Ascending aorta (tissue), 2 donors: ENCODE data around the gene TDRD7. TPM values are rescaled to one million over a fixed set of nuclear protein-coding genes. Genes with fewer than 3 reads are reported as not detected.

Source experiments
- DNase-seq, 2 donors: peaks; one replicate each; pipeline ENCODE4 v3.0.0-alpha.2; 2019; ENCODE audit warnings: low spot score in 2 of 2
- H3K27ac ChIP-seq, 2 donors: fragments of 200-600 bp; sonication (generic); one replicate each; pipeline ENCODE4 v1.5.1; 2016 to 2017; ENCODE audit warnings: mild to moderate bottlenecking in 1 of 2
- H3K27me3 ChIP-seq: fragments of 200-600 bp; sonication (generic); one replicate; pipeline ENCODE4 v1.5.1; 2017
- H3K36me3 ChIP-seq, 2 donors: fragments of 200-600 bp; sonication (generic); one replicate each; pipeline ENCODE4 v1.5.1; 2016
- H3K4me1 ChIP-seq, 2 donors: fragments of 200-600 bp; sonication (generic); one replicate each; pipeline ENCODE4 v1.5.1; 2016 to 2017; ENCODE audit warnings: mild to moderate bottlenecking in 1 of 2
- H3K4me3 ChIP-seq, 2 donors: fragments of 200-600 bp; sonication (generic); one replicate each; pipeline ENCODE4 v1.5.1; 2016 to 2017; ENCODE audit warnings: mild to moderate bottlenecking in 1 of 2
- H3K9me3 ChIP-seq, 2 donors: fragments of 200-600 bp; sonication (generic); one replicate each; pipeline ENCODE4 v1.5.1; 2016
- intact Hi-C: fragments of 100-400 bp; cut with DNase I; formaldehyde crosslinking; loops from one replicate; pipeline ENCODE4 v1.15.1; 2023
- total RNA-seq: library from RNA; depleted of rRNA; stranded (reverse); fragments of >200 nt; gene quantifications from one replicate; pipeline ENCODE4 v1.1.0, GENCODE V29; 2016
- TF ChIP-seq, protein P1 (sequence below), 3 experiments: fragments of 200-600 bp in 2 of 3; fragments of 450-650 bp in 1 of 3; sonication (generic) in 2 of 3; IDR thresholded peaks; one replicate each; pipeline ENCODE4 v1.5.1; 2016 to 2019; ENCODE audit warnings: antibody characterized with exemption in 3 of 3, mild to moderate bottlenecking in 1 of 3, moderate library complexity in 1 of 3

The TDRD7 gene
- total RNA-seq, 1 donor from 2014 or later: 3.0 TPM

GRCh38 chr9:97521576-97522333 is 109.9 kb downstream of the TDRD7 start:
- Histone ChIP-seq H3K27ac (no peak overlapping the region), H3K4me3 (no peak overlapping the region), H3K9me3 (no peaks in the 10 kb centered on the region), H3K36me3 (peaks cover 10 to 23% of the 10 kb centered on the region in 2 donors), H3K27me3 (no peaks in the 10 kb centered on the region), H3K4me1 (peaks cover 3 to 16% of the 10 kb centered on the region in 2 donors)
- intact Hi-C loops: no loop called here
- TF ChIP-seq, protein P1, sequence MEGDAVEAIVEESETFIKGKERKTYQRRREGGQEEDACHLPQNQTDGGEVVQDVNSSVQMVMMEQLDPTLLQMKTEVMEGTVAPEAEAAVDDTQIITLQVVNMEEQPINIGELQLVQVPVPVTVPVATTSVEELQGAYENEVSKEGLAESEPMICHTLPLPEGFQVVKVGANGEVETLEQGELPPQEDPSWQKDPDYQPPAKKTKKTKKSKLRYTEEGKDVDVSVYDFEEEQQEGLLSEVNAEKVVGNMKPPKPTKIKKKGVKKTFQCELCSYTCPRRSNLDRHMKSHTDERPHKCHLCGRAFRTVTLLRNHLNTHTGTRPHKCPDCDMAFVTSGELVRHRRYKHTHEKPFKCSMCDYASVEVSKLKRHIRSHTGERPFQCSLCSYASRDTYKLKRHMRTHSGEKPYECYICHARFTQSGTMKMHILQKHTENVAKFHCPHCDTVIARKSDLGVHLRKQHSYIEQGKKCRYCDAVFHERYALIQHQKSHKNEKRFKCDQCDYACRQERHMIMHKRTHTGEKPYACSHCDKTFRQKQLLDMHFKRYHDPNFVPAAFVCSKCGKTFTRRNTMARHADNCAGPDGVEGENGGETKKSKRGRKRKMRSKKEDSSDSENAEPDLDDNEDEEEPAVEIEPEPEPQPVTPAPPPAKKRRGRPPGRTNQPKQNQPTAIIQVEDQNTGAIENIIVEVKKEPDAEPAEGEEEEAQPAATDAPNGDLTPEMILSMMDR (IDR thresholded peaks at IDR 0.05): no peak
- peak in 1 of 2 donors; percentile 25 for DNase-seq

- TF ChIP-seq, protein P1 (IDR thresholded peaks at IDR 0.05): no peak
- H3K4me1 ChIP-seq: peaks cover 5 to 21% of the 10 kb centered on the region in 2 donors
- no peaks in the 10 kb centered on the region for H3K9me3 ChIP-seq
- H3K36me3 ChIP-seq: peaks cover 23 to 41% of the 10 kb centered on the region in 2 donors
- H3K27me3 ChIP-seq: no peaks in the 10 kb centered on the region
- no peak overlapping the region for H3K4me3 ChIP-seq
- no peak for DNase-seq
- no peak overlapping the region for H3K27ac ChIP-seq
- intact Hi-C loops: no loop called here
Measured at GRCh38 chr9:97524424-97524823, 112.5 kb downstream of the TDRD7 start.

GRCh38 chr9:97525451-97525850 is 113.6 kb downstream of the TDRD7 start:
- H3K27ac ChIP-seq: no peak overlapping the region

DNA sequence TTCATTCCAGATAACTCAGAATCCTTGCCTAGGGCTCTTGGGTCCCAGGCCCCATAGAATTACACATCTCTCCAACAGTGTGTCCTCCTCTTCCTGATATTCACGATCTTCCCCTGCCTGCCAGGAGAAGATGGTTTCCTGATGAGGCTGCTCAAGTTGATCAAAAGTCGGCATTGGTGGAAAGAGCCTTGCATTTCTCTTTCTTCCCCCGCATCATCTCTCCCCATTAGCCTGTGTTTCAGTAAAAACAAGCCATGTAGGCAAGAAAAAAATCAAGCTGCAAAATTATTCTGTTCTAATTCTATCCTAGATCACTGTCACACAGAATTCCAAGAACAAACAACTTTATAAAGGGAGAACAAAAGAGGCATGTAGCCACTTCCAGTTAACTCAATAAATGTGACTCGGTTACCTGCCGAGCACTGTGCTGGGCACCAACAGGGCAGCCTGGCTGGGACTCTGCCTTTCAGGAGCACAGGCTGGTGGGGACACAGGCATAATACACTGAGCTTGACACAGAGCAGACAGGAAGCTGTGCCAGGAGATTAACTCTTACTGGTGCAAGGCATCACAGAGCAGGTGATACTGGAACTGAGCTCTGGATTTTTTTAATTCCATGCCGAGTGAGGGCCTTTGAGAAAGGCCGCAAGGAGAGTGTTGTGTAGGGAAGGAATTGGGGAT is 115.1 kb downstream of the TDRD7 start:
- TF ChIP-seq, protein P1 (IDR thresholded peaks at IDR 0.05): no peak
- Histone ChIP-seq H3K4me3 (no peak overlapping the region), H3K9me3 (no peaks in the 10 kb centered on the region), H3K27me3 (no peaks in the 10 kb centered on the region), H3K36me3 (peaks cover 23 to 45% of the 10 kb centered on the region in 2 donors), H3K27ac (no peak overlapping the region), H3K4me1 (peaks cover 5 to 24% of the 10 kb centered on the region in 2 donors)
- intact Hi-C loops: no loop called here
- no peak for DNase-seq

More at GRCh38 chr9:97525451-97525850, 113.6 kb downstream of the TDRD7 start:
- TF ChIP-seq, protein P1 (IDR thresholded peaks at IDR 0.05): no peak
- Histone ChIP-seq H3K27me3 (no peaks in the 10 kb centered on the region), H3K4me3 (no peak overlapping the region), H3K36me3 (peaks cover 23 to 41% of the 10 kb centered on the region in 2 donors), H3K4me1 (peaks cover 5 to 24% of the 10 kb centered on the region in 2 donors), H3K9me3 (no peaks in the 10 kb centered on the region)
- no peak for DNase-seq
- intact Hi-C loops: no loop called here

- Histone ChIP-seq H3K4me1 (peaks cover 5 to 21% of the 10 kb centered on the region in 2 donors), H3K27me3 (no peaks in the 10 kb centered on the region), H3K27ac (peak overlapping the region; percentile 69 to 72), H3K9me3 (no peaks in the 10 kb centered on the region), H3K4me3 (no peak overlapping the region), H3K36me3 (peaks cover 25 to 50% of the 10 kb centered on the region in 2 donors)
- intact Hi-C loops: loop anchor here (2.0 kb wide), 1 partner anchor 29 kb away; no protein-coding TSS in a partner anchor
- peak in 1 of 2 donors; percentile 53 for DNase-seq
- TF ChIP-seq, protein P1 (IDR thresholded peaks at IDR 0.05): no peak
Measured at GRCh38 chr9:97527626-97528528, 116.0 kb downstream of the TDRD7 start.
